CD4-positive, alpha-beta T cell treated with Interleukin-4 for 1 hour (primary cell): Measurements from ENCODE around the gene RBM39.
"Not testable (repeated sequence)": the region's sequence is repeated elsewhere in the genome, so short reads cannot be mapped to it uniquely, and the experiment has no call there.

Experiments used
- DNase-seq, 2 donors: peaks; one replicate each; pipeline ENCODE4 v3.0.0-alpha.2; 2020 to 2022

RBM39 gene

DNA sequence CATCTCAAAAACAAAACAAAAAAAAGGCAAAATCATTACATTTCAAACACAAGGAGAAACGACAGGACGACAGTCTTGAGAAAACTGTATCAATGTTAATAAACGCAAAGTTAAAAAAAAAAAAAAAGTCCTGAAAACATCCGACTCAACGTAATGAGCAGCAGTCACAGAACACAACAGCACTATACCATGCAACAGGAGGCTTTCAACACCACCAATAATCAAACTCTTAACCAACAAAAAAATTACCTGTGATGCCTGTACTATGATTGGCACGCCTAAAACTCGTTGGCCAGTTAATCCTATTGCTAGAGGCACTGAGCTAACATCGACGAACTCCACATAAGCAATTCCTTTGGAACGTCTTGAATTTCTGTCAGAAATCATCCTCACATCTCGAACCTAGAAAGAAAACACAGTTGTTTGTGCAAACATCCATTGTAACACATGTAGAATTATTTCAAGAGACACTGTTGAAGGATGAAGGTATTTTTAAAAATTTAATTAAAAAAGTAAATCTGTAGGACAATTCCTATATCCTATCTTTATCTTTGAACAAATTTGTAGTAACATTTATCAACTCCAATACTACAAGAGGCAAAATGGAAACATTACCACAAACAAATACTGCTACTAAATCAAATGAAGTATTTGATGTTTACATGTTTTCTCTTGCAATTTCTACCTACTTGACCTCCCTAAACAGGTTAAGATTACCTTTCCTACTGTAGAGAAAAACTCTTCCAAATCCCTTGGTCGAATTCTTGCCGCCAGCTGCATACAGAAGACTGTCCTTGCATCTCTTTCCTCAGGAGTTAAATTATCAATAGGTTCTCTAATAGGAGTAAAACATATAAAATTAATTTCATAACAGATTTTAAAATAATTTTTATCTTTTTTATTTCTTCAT, 17.5 kb downstream of the RBM39 start:
- no peak for DNase-seq

DNA sequence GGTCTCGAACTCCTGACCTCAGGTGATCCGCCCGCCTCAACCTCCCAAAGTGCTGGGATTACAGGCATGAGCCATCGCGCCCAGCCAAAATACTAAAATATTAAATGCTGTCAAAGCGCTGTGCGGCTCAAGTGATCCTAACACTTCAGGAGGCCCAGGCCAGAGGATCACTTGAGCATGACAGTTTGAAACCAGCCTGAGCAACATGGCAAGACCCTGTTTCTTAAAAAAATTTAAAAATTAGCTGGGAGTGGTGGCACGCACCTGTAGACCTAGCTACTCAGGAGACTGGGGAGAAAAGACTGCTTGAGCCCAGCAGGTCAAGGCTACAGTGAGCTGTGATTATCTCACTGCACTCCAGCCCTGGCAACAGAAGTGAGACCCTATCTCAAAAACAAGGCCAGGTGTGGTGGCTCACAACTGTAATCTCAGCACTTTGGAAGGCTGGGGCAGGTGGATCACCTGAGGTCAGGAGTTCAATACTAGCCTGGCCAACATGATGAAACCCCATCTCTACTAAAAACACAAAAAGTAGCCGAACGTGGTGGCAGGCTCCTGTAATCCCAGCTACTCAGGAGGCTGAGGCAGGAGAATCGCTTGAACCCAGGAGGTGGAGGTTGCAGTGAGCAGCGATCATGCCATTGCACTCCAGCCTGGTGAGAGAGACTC, 18.3 kb downstream of the RBM39 start:
- DNase-seq, result not testable (repeated sequence)

DNA sequence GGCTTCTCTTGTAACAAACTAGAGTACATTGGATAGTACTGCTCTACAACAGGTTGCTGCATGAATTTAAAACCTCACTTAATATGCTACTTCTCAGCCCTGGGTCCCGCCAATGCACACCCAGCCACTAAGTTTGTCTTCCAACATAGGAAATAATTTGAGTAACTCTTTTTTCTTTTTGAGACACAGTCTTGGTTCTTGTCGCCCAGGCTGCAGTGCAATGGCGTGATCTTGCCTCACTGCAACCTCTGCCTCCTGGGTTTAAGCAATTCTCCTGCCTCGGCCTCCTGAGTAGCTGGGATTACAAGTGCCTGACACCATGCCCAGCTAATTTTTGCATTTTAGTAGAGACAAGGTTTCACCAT, 18.8 kb downstream of the RBM39 start:
- DNase-seq, result not testable (repeated sequence)

DNA sequence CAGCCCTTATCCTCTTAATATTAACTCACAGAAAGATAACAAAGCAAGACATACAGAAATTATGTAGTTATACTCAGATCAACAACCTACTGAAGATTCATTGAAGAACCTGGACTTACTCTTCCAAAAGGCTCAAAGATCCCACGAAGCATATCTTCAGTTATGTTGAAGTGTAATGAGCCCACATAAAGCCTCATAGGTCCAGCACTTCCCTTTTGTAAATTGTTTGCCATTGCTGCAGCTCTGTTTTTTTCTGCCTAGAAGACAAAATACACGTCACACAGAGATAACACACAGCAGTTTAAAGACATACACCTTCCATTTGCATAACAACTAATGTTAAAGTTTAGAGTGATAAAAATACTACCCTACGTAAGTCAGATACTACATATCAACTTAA, 20.4 kb downstream of the RBM39 start:
- no peak for DNase-seq

DNA sequence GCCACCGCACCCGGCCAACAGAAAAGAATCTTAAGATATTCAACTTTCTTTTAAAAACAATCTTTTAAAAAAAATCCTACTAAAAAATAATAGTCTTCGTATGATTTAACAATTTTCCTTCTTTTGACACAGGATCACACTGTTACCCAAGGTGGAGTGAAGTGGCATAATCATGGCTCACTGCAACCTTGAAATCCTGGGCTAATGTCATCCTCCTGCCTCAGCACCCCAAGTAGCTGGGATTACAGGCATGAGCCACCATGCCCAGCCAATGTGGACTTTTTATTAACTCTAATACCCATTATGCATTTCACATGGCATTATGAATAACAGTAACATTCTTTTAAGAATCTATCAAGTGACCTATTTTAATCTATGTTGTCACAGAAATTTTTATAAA, 20.8 kb downstream of the RBM39 start:
- DNase-seq, result no peak

DNA sequence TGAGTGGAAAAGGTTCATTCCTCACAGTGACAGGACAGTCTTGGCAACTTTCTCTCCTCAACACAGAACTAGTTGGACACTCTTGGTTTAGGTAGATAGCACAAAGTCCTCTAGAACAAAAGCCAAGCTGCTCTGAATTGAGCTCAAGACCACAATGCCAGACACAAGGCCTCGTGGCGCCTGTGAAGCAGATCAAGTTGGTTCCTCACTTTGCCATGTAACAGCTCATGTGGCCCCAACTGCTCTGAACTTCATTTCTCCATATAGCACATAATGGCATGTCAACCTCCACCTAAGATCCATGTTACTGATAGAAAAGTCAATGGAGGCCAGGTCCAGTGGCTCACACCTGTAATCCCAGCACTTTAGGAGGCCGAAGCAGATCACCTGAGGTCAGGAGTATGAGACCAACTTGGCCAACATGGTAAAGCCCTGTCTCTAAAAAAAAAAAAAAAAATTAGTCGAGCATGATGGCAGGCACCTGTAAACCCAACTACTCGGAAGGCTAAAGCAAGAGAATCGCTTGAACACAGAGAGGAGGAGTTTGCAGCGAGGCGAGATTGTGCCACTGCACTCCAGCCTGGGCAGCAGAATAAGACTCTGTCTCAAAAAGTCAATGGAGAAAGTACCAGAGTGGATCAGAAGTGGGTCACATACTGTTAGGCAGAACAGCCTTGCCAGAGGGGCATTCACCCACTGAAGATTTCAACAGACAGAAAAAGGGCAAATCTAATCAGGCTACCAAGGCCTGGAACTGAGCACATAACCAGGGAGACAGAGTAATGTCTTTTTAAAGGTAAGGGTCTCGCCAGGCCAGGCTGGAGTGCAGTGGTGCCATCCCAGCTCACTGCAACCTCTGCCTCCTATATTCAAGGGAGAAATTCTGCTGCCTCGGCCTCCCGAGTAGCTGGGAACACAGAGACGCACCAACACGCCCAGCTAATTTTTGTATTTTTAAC, 21.6 kb downstream of the RBM39 start:
- no peak for DNase-seq

DNA sequence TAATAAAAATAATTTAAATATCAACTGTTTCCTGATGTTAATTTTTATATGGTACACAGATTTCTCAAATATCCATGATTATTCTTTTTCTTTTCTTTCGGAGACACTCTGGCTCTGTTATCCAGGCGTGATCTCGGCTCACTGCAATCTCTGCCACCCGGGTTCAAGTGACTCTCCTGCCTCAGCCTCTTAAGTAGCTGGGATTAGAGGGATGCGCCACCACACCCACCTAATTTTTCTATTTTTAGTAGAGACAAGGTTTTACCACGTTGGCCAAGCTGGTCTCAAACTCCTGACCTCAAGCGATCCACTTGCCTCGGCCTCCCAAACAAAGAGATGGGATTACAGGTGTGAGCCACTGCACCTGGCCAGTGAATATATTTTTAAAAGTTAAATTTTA, 22.3 kb downstream of the RBM39 start:
- no peak for DNase-seq

DNA sequence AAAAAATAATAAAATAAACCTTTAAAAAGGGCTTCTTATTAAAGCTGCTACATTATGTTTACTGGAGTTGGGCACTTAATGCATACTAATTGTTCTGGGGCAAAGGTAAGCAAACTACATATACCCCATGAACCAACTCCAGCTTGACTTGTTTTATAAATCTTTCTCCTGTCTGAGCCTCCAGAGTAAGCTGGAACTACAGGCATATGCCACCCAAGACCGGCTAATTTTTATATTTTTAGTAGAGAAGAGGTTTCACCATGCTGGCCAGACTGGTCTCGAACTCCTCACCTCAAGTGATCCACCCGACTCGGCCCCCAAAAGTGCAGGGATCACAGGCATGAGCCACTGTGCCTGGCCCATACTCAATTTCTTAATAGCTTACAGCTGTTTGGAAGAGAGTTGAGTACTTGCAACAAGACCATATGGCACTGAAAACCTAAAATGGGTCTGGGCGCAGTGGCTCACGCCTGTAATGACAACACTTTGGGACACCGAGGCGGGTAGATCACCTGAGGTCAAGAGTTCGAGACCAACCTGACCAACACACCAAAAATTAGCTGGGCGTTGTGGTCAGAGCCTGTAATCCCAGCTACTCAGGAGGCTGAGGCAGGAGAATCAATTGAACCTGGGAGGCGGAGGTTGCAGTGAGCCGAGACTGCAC, 23.0 kb downstream of the RBM39 start:
- DNase-seq, result no peak

DNA sequence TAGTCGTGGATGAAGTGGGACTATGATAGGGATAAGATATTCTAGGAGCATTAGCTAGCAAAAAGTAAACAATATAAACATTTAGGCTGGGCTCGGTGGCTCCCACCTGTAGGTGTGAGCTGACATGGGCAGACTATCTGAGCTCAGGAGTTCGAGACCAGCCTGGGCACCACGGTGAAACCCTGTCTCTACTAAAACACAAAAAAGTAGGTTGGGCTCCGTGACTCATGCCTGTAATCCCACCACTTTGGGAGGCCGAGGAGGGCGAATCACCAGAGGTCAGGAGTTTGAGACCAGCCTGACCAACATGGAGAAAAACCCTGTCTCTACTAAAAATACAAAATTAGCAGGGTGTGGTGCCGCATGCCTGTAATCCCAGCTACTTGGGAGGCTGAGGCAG, 23.7 kb downstream of the RBM39 start:
- not testable (repeated sequence) for DNase-seq

DNA sequence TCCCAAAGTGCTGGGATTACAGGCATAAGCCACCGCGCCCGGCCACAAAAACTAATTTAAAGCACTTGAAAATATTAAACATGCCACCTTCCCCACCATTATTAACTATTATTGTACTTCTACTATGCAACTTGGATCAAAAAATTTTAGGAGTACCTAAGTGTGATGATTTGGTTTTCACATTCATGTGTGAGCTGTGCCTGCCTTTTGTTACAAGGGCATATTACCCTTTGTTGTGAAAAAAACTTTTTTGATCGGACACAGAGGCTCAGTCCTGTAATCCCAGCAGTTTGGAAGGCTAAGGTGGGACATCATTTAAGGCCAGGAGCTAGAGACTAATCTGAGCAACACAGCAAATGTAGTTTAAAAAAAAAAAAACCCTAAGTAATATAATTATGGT, 25.7 kb downstream of the RBM39 start:
- DNase-seq, result no peak

DNA sequence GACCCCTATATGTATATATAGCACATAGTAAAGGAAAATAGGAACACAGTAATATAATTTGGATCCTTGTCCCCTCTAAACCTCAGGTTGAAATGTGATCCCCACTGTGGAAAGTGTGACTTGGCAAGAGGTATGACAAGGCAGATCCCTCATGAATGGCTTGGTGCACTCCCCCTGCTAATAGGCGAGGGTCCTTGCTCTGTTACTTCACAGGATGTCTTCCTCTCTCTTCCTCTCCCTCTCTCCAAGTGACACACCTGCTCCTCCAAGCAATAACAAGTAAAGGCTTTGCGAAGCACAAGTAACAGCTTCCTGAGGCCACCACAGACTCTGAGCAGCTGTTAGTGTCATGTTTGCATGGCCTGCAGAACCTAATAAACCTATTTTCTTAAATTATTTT, 26.4 kb downstream of the RBM39 start:
- no peak for DNase-seq

DNA sequence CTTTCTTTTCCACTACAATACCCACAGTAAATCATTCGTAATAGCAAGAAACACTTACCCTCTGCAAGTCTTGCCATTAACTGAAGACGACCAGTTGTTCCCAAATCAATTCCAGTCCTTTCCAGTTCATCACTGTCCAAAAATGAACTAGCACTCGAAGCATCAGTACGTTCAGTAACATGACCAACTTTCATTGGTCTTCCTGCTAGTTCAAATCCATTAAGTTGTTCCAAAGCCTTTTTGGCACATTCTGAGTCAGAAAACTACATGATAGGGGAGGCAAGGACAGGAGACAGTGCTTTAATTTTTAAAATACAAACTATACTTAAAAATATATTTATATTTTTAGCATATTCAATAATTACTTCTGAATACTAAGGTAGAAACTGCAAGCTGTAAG, 27.9 kb downstream of the RBM39 start:
- no peak for DNase-seq

DNA sequence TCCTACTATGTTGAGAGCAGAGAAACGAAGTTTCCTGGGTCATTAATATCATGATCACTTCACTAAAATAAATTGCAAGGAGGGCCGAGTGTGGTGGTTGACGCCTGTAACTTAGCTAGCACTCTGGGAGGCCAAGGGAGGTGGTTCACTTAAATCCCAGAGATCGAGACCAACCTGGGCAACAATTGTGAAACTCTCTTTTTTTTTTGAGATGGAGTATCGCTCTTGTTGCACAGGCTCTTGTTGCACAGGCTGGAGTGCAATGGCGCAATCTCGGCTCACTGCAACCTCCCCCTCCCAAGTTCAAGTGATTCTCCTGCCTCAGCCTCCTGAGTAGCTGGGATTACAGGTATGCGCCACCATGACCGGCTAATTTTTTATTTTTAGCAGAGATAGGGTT, 28.9 kb downstream of the RBM39 start:
- DNase-seq, result not testable (repeated sequence)

DNA sequence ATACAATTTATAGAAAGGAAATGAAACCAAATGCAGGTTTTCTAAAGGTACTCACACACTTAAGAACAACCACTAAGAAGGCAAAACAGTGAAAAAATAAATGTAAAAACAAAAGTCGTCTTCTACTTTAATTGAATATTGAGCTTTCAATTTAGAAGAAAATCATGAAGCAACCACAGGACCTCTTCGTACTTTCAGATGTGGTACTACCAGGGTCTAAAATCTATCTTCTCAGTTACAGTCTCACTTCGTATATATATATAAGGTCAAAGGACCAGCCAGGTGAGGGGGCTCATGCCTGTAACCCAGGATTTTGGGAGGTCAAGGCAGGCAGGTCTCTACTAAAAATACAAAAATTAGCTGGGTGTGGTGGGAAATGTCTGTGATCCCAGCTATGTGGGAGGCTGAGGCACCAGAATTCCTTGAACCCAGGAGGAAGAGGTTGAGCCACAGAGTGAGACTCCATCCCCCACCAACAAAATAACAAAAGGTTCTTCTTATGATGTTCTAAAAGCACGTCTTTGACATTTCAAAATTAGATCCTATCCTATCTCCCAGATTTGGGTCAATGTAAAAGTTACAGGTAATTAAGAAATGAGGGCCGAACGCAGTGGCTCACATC, 30.4 kb downstream of the RBM39 start:
- no peak for DNase-seq

DNA sequence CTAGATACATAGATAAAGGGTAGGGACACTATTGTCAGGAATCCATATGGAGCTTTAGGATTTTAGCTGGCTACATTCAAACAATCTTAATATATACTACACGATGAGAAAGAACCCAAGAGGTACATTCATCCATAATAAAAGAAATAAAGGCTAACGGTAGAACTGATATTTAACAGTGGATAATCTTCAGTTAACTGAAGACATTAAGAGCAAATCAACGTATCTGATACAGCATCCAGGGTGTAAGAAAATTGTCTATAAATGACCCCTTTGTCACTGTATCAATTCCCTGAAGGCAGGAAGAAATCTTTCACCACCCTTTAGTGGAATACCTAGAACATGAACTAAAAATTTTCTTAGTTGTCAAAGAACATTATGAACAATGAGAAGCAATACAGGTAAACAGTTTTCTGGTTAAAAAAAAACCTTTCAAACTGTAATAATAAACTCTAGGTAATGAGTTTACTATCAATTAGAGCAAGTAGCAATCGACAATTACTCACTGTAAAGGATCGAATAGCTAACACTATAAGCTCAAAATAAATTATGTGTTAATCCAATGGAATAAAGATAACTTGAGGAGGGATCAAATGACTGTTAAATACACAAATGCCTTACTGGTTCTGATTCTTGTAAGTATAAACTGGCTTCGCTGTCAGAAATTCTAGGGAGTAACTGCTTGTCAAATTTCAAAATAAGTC, 31.0 kb downstream of the RBM39 start:
- no peak for DNase-seq

DNA sequence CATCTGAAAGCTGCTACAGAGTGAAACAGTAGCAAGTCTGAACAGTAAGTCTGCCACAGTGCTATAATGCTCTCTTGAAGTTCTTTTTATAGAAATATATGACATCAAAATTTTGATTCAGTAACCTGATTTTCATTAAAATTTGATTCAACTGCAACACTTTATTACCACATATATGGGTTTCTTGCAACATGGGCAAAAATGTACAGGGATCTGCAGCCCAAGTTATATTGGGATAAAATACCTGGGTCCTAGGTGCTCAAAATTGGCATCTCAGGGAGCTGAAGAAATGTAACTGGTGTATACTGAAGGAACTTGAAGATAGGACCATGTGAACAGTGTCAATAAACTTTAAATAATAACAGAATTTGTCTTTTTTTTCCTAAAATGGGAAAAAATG, 32.0 kb downstream of the RBM39 start:
- no peak for DNase-seq

DNA sequence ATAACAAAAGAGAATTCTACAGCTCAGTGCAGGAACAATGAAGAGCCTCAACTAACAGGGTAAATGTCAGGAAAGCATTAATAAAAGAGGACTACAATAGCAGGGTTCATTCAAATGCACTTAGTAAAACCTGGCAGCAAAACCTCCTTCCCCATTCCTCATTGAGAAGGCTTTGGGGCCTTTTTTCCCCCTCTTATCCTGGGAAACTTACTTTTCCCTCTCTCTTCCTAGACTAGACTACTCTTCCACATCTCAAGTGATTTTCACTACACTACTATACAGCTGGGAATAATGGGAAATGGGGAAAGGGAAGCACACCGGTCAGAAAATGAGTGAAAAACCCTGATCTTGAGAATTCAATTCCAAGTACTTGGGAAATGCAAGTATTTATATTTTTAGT, 32.8 kb downstream of the RBM39 start:
- DNase-seq, result no peak

DNA sequence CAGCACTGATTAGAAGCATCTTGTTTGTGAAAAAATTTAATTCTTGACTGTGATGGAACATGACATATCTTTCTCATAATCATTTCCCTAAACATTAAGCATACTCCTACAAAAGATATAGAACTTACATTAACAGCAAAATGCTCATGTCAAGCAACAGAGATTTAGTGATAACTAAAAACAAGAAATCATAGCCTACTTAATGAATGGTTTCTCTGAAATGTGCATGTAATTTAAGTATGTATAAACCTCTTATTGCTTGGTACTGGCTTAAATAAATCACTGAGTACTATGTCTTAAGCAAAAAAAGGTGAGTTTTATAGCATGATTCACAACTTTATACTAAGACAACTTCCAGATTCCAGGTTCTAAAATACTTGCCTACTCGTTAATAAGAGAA, 33.6 kb downstream of the RBM39 start:
- DNase-seq, result no peak

DNA sequence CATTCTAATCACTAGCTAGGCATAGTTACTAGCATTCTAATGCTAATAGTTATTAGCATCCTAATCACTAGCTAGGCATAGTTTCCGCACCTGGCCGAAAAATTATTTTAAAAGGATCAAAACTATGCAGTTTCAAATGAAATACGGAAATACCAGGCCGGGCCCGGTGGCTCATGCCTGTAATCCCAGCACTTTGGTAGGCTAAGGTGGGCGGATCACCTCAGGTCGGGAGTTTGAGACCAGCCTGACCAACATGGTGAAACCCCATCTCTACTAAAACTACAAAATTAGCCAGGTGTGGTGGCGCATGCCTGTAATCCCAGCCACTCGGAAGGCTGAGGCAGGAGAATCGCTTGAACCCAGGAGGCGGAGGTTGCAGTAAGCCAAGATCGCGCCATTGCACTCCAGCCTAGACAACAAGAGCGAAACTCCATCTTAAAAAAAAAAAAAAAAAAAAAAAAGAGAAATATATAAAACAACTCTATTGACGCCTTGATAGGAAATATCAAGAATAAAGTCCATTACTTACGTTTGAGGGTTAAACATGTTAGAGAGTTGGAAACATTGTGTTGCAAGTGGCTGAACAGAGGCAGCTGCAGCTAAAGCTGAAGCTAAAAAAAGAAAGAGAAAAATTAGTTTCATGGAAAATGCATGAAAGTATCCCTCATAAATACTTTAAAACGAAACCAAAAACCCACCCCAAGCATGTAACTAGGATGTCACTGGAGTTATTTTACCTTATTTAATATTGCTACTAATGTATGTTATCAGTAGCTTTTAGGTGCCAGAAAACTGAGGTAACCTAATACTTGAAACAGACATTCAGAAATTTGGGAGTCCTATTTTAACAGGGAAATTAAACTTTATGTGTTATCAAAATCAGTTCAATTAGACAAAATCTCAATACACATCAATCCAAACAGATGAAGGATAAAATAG, 35.2 kb downstream of the RBM39 start:
- DNase-seq, result not testable (repeated sequence)

DNA sequence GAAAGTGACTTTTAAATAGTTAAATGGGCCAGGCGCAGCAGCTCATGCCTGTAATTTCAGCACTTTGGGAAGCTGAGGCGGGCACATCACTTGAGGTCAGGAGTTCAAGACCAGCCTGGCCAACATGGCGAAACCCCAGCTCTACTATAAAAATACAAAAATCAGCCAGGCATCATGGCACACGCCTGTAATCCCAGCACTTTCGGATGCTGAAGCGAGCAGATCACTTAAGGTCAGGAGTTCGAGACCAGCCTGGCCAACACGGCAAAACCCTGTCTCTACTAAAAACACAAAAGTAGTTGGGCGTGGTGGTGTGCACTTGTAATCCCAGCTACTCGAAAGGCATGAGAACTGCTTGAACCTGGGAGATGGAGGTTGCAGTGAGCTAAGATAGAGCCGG, 36.2 kb downstream of the RBM39 start:
- not testable (repeated sequence) for DNase-seq
